Bronchial epithelial cell (primary cell): ENCODE results near the gene ZNF444. TPM values are rescaled to one million over a fixed set of nuclear protein-coding genes. Genes with fewer than 3 reads are reported as not detected.
"Not testable (repeated sequence)": the region's sequence is repeated elsewhere in the genome, so short reads cannot be mapped to it uniquely, and the experiment has no call there.

Experiments used
- DNase-seq: peaks from one replicate; pipeline ENCODE4 v3.0.0-alpha.2; 2010; ENCODE audit warnings: low read depth
- FAIRE-seq: peaks from 2 replicates; lab custom pipeline; 2011; peaks lifted over from hg19 to GRCh38; lab: Jason Lieb, UNC
- H3K27me3 ChIP-seq: 2 replicates; pipeline ENCODE4 v1.5.1; 2011; ENCODE audit warnings: low read length; ENCODE audit not compliant: control insufficient read depth, insufficient read depth
- H3K36me3 ChIP-seq: 2 replicates; pipeline ENCODE4 v1.5.1; 2011; ENCODE audit warnings: low read length; ENCODE audit not compliant: control insufficient read depth, insufficient read depth
- H3K4me3 ChIP-seq: 2 replicates; pipeline ENCODE4 v1.5.1; 2011; ENCODE audit warnings: mild to moderate bottlenecking, low read depth, low read length, control low read depth
- total RNA-seq: library from RNA; depleted of rRNA; stranded (reverse); fragments of >200 nt; gene quantifications from 2 replicates; pipeline ENCODE4 v1.2.1, GENCODE V29; 2014
- TF ChIP-seq, protein P1 (sequence below): IDR thresholded peaks from 2 replicates; pipeline ENCODE4 v1.5.1; 2011; ENCODE audit warnings: mild to moderate bottlenecking, moderate library complexity, low read length, control low read depth, inconsistent platforms; ENCODE audit not compliant: insufficient read depth, severe bottlenecking

The ZNF444 gene
- total RNA-seq, 1 donor from 2014 or later, result 4.2 TPM

DNA sequence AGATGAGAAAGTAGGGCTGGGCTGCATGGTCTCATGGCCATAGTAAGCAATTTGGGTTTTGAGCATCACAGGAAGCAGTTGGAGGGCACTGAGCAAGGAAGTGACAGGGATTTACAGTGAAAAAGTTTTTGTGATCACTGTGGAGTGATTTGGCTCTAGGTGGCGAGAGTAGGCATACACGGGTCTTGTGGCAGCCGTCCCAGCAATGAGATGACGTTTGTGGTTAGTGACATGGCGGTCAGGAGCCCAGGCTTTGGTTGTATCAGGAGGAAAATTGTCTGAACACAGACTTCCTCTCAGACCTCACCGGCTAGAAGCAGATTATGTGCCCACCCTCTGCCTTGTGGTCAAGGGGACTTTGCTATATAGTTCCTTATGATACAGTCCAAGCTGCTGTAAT lies 3.3 kb downstream of the ZNF444 start:
- TF ChIP-seq, protein P1, sequence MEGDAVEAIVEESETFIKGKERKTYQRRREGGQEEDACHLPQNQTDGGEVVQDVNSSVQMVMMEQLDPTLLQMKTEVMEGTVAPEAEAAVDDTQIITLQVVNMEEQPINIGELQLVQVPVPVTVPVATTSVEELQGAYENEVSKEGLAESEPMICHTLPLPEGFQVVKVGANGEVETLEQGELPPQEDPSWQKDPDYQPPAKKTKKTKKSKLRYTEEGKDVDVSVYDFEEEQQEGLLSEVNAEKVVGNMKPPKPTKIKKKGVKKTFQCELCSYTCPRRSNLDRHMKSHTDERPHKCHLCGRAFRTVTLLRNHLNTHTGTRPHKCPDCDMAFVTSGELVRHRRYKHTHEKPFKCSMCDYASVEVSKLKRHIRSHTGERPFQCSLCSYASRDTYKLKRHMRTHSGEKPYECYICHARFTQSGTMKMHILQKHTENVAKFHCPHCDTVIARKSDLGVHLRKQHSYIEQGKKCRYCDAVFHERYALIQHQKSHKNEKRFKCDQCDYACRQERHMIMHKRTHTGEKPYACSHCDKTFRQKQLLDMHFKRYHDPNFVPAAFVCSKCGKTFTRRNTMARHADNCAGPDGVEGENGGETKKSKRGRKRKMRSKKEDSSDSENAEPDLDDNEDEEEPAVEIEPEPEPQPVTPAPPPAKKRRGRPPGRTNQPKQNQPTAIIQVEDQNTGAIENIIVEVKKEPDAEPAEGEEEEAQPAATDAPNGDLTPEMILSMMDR, result no peak
- DNase-seq, result no peak
- no peak for FAIRE-seq
- no peaks in the 10 kb centered on the region for H3K27me3 ChIP-seq
- peaks cover 12% of the 10 kb centered on the region for H3K36me3 ChIP-seq
- H3K4me3 ChIP-seq, result no peak overlapping the region

DNA sequence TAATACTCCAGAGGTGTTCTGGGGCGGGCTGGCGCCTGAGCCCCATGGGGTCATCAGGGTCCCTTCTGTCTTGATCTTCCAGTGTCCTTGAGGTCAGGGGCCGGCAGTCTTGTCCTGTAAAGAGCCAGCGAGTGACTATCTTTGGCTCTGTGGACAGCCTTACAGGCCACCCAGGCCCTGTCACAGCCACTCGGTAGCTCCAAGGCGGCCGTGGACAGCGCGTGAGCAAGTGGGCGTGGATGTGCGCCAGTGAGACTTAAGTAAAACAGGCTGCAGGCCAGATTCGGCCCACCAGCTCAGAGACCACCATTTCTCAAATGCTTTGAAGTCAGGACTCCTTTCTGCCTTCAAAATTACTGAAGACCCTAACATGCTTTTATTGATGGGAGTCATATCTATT lies 3.7 kb downstream of the ZNF444 start:
- DNase-seq (no peak), FAIRE-seq (no peak)
- TF ChIP-seq, protein P1, result no peak
- no peak overlapping the region for H3K4me3 ChIP-seq
- H3K36me3 ChIP-seq, result peaks cover 12% of the 10 kb centered on the region
- H3K27me3 ChIP-seq, result no peaks in the 10 kb centered on the region

DNA sequence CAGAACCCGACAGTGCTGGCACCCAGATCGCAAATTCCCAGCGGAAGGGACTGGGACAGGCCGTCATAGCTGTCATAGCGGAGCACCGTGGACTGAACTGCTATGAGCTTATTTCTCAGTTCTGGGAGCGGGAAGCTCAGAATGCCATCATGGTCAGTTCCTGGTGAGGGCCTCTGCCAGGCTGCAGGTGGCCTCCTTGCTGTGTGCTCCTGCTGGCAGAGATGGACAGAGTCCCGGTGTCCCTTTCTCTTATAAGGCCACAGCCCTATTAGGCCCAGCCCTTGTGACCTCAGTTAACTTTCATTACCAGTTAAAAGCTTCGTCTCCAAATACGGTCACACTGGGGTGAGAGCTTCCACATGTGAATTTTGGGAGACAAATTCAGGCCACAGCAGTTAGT lies 4.6 kb downstream of the ZNF444 start:
- TF ChIP-seq, protein P1, result no peak
- peaks cover 12% of the 10 kb centered on the region for H3K36me3 ChIP-seq
- no peak for DNase-seq

DNA sequence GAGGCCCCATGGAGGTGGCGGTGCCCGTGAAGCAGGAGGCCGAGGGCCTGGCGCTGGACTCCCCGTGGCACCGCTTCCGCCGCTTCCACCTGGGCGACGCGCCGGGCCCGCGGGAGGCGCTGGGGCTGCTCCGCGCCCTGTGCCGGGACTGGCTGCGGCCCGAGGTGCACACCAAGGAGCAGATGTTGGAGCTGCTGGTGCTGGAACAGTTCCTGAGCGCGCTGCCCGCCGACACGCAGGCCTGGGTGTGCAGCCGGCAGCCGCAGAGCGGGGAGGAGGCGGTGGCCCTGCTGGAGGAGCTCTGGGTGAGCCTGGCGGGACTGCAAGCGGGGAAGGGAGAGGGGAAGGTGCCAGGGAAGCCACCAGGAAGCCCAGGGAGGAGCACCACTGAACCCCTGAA lies 5.8 kb downstream of the ZNF444 start:
- TF ChIP-seq, protein P1, result no peak
- Histone ChIP-seq H3K36me3 (peaks cover 12% of the 10 kb centered on the region), H3K27me3 (no peaks in the 10 kb centered on the region), H3K4me3 (no peak overlapping the region)
- no peak for FAIRE-seq
- DNase-seq, result no peak

More for the DNA sequence above, 4.6 kb downstream of the ZNF444 start:
- no peak for FAIRE-seq
- H3K4me3 ChIP-seq, result no peak overlapping the region
- no peaks in the 10 kb centered on the region for H3K27me3 ChIP-seq

DNA sequence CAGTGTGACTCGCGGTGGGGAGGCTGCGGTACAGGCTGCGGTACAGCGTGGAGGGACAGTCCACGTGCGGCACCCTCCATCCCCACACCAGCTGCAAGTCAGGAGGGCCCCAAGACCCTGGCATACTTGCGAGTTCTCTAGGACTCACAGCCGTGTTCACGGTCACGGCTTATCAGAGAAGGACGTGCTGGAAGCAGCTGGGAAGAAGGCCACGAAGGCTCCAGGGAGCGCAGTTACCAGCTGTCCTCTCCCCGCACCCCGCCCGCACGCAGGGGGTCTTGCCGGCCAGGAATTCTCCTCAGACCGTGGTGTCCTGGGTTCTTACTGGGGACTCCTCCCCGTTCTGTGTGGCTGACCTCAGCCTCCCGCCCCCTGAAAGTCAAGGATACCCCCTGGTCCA lies 6.2 kb downstream of the ZNF444 start:
- no peak overlapping the region for H3K4me3 ChIP-seq
- FAIRE-seq (no peak), DNase-seq (no peak)
- H3K27me3 ChIP-seq, result no peaks in the 10 kb centered on the region
- peaks cover 12% of the 10 kb centered on the region for H3K36me3 ChIP-seq
- TF ChIP-seq, protein P1, result no peak

DNA sequence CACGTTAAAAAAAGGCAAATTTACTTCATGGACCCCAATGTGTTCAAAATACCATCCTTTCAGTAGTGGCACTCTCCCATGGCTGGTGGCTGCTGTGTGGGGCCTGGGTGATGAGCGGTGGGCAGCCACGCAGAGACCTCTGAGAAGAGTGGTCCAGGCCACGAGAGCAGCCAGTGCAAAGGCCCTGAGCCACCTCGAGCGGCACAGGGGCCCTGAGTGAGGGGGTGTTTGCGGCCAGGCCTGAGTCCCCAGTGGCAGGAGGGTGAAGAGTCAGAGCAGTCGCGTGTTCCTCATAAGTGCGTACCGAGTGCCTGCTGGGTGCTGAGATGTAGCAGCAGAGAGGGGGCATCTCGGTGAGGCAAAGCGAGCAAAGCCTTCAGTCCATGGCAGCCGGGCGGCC lies 7.0 kb downstream of the ZNF444 start:
- Histone ChIP-seq H3K27me3 (no peaks in the 10 kb centered on the region), H3K4me3 (no peak overlapping the region), H3K36me3 (peaks cover 12% of the 10 kb centered on the region)
- FAIRE-seq (no peak), DNase-seq (no peak)
- TF ChIP-seq, protein P1, result no peak

DNA sequence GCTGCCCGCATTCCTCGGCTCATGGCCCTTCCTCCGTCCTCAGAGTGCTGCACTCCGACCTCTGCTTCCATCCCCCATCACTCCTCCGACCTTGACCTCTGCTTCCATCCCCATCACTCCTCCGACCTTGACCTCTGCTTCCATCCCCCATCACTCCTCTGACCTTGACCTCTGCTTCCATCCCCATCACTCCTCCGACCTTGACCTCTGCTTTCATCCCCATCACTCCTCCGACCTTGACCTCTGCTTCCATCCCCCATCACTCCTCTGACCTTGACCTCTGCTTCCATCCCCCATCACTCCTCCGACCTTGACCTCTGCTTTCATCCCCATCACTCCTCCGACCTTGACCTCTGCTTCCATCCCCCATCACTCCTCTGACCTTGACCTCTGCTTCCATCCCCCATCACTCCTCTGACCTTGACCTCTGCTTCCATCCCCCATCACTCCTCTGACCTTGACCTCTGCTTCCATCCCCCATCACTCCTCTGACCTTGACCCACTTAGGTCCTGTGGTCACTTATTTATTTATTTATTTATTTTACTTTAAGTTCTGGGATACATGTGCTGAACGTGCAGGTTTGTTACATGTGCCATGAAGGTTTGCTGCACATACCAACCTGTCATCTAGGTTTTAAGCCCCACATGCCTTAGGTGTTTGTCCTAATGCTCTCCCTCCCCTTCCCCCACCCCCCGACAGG lies 8.0 kb downstream of the ZNF444 start:
- H3K27me3 ChIP-seq, H3K4me3 ChIP-seq, DNase-seq, FAIRE-seq: not testable (repeated sequence)
- H3K36me3 ChIP-seq, result peaks cover 12% of the 10 kb centered on the region
